NCI-H1436 (cell line): ENCODE data around the gene TAF1A.

Experiments
- DNase-seq: peaks from one replicate; lab custom pipeline; 2025; lab: John Stamatoyannopoulos, UW

TAF1A gene

GRCh38 chr1:222596696-222597095 lies 7.0 kb upstream of the TAF1A start:
- DNase-seq, result no peak

GRCh38 chr1:222594789-222595188 lies 5.1 kb upstream of the TAF1A start:
- DNase-seq, result no peak

- no peak for DNase-seq
These were observed 2.4 kb upstream of the TAF1A start for GRCh38 chr1:222592171-222592570.

- no peak for DNase-seq
These were observed 1.6 kb downstream of the TAF1A start for GRCh38 chr1:222588135-222588534.

GRCh38 chr1:222586842-222587241 lies 2.9 kb downstream of the TAF1A start:
- no peak for DNase-seq

GRCh38 chr1:222583079-222583478 lies 6.7 kb downstream of the TAF1A start:
- no peak for DNase-seq

- DNase-seq, result no peak
These were observed 7.5 kb downstream of the TAF1A start for GRCh38 chr1:222582099-222582774.

- no peak for DNase-seq
These were observed 10.4 kb downstream of the TAF1A start for GRCh38 chr1:222579316-222579715.

GRCh38 chr1:222570837-222571236 lies 18.9 kb downstream of the TAF1A start:
- DNase-seq, result no peak

- no peak for DNase-seq
These were observed 28.1 kb downstream of the TAF1A start for GRCh38 chr1:222561656-222562055.

GRCh38 chr1:222557574-222557973 lies 32.2 kb downstream of the TAF1A start:
- DNase-seq, result no peak

GRCh38 chr1:222557148-222557547 lies 32.6 kb downstream of the TAF1A start:
- DNase-seq, result no peak

- DNase-seq, result no peak
These were observed 33.6 kb downstream of the TAF1A start for GRCh38 chr1:222555992-222556615.

- DNase-seq, result no peak
These were observed 35.6 kb downstream of the TAF1A start for GRCh38 chr1:222554177-222554576.

GRCh38 chr1:222552882-222553281 lies 36.9 kb downstream of the TAF1A start:
- DNase-seq, result no peak

- DNase-seq, result no peak
These were observed 41.6 kb downstream of the TAF1A start, which contains the start of gene HHIPL2 for GRCh38 chr1:222547944-222548671. TSS of gene HHIPL2 (minus strand) at chr1:222548104. CDS start at chr1:222548044, 60 bp downstream.

GRCh38 chr1:222547260-222547614 lies 42.5 kb downstream of the TAF1A start:
- no peak for DNase-seq

GRCh38 chr1:222546548-222547259 lies 43.0 kb downstream of the TAF1A start:
- peak; percentile 9 for DNase-seq

- DNase-seq, result no peak
These were observed 43.6 kb downstream of the TAF1A start for GRCh38 chr1:222546091-222546490.

- DNase-seq, result no peak
These were observed 45.9 kb downstream of the TAF1A start for GRCh38 chr1:222543817-222544216.

- no peak for DNase-seq
These were observed 49.1 kb downstream of the TAF1A start for GRCh38 chr1:222540598-222540995.

- DNase-seq, result no peak
These were observed 49.7 kb downstream of the TAF1A start for GRCh38 chr1:222539951-222540597.
